GM04504 (cell line): ENCODE results near the gene GLP2R.

Experiments
- DNase-seq: peaks from one replicate; pipeline ENCODE4 v3.0.0-alpha.2; 2012; ENCODE audit warnings: low read depth

GLP2R gene

DNA sequence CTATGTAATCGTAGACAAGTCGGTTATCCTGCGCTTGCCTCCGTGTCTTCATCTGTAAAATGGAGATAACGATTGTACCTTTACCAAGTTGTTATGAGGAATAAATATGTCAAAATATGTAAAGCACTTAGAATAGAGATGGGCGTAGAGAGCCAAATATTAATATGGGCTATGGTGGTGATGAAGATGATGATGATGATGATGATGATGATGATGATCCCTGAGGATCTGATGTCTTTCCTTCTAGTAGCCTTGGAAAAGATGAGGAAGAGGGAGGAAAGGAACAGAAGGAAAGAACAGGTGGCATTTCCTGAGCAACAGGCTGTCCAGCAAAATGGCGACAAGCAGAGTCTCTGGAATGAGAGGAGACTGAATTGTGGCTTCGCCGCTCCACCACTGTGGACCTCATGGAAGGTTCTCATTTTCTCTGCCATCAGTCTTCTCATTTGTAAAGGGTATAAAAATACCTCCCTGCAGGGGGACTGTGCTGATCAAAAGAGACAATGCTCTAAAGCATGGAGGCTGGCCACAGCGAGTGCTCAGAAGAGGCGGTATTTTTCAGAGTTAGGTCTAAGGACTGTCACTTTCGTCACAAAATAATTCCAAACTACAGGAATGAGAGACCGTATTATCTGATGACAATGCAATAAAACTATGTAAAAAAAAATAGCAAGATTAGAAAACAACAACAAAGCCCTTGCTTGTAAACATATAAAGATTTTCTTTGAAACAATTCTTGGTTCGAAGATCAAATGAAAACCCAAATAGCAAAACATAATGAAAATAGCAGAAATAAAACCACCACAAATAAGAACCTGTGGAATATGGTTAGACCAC, 96.5 kb downstream of the GLP2R start:
- DNase-seq = no peak

GRCh38 chr17:9924735-9925191, 99.0 kb downstream of the GLP2R start:
- peak; percentile 46 for DNase-seq

- DNase-seq = no peak
These were observed 99.7 kb downstream of the GLP2R start for GRCh38 chr17:9925457-9925856.

GRCh38 chr17:9926150-9926804, 100.6 kb downstream of the GLP2R start:
- DNase-seq = no peak

DNA sequence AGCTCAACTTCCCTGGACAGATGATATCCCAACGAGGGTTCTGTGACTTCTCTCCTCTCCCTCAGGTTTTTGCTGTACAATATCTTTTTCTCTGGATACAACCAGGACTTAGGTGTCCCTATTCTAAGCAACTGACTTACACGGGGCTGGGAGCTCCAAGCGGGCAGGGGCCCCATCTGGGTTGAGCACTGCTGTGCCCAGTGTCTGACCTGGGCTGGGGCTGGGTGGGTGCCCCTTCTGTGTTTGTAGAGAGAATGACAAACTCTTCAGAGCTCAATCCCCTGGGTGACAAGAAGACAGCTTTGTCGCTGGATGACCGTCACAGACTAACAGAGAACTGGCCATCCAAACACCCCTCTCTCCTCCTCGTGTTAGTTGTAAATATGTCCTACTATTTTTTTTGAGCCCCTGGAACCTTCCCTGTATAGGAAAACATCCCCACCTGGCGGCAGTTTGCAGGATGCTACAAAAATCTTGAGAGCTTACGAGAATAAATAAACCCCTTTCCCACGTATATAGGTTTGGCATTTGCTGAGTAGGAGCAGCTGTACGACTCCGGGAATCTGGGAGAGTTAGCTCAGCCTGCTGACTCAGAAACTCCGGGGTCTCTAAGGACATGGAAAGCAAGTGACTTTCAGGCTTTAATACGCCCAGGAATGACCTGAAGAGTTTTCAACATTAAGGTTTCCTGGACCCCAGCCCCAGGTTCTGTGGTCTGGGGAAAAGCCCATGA, 103.0 kb downstream of the GLP2R start:
- peak; percentile 47 for DNase-seq

- no peak for DNase-seq
These were observed 104.1 kb downstream of the GLP2R start for GRCh38 chr17:9929871-9930270.

DNA sequence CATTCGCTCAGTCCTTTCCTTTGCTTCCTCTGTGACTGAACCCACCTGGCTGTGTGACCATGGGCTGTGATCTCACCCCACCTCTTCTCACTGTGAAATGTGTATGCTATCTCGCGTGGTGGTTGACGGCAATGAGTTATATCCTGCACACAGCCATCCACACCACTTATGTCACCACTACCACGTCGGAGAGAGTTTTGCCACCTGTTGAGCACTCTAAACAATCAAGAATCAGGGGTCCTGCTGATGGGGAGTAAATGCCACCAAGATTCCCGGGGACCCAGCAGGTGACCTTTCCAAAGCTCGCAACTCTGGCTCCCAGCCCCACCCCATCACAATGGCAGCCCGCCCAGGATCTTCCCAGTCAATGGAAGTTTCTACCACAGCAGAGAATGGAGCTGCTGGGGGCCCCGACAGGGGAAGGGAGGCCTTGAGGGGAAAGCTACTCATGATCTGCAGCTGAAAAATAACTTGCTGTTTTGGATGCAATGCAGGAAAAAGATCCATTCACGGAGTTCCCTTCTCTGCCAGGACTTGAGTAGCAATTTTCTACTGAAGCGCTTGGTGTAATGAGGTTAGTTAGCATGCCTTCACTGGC, 105.5 kb downstream of the GLP2R start:
- no peak for DNase-seq

- DNase-seq = no peak
These were observed 106.8 kb downstream of the GLP2R start for GRCh38 chr17:9932491-9932890.

- no peak for DNase-seq
These were observed 108.6 kb downstream of the GLP2R start for GRCh38 chr17:9934331-9934730.

DNA sequence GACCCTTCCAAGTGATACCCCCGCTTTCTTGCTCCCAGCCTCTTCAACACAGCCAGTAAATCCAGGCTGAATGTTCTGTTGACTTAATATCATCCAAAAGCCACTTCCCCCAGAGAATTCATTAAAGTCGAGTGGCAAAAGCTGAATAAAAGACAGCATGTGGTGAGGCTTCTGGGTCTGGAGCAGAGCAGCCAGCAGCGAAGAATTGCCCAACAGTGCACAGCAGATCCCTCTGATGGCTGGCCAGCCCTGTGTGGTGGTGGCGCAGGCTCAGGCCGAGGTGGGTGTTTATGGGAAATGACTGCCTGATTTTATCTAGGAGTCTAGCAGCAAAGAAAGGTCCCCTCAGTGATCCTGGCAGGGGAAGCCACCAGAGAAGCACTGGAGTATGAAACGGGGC, 109.7 kb downstream of the GLP2R start:
- DNase-seq = no peak

DNA sequence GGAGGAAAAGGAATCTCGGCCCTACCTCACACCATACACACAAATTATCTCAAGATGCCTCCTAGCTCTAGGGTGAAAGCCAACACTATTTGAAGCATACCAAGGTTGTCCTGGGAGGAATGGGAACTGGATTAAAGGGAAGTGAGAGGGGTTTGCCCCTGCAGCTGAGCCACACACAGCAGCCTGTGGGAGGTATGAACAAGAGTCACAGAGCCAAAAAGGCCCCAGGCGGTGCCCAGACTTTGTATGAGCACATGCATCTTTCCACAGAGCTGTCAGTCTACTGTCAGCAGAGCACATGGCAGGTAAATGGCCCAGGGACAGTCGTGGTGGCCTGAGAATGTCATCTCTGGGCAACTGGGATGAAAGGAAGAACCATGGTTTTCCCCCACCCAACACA, 110.4 kb downstream of the GLP2R start:
- no peak for DNase-seq

DNA sequence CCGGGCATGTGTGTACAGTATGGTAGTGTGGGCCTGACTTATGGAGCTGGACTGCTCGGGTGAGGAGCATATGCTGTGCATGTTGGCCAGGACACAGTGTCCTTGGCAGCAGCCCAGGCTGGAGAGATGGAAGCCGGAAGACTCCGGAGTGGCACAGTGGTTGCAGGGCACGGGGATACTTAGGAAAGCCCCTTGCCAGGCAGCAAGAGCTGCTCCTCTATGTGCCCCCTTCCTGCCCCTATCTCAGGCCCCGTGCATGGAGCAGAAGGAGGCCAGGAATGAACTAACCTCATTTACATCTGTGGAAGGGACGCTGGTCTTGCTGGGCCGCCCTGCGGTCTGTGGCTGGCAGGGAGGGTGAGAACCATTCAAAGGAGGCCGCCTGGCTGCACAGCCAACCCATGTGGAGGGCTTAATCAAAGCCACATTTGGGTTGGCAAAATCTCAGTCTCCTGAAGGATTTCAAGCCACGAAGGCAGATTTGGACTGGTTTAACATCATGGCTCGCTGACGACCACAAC, 111.6 kb downstream of the GLP2R start:
- peak; percentile 35 for DNase-seq

- DNase-seq = no peak
These were observed 112.2 kb downstream of the GLP2R start for GRCh38 chr17:9937901-9938300.

GRCh38 chr17:9938764-9939163, 113.0 kb downstream of the GLP2R start:
- no peak for DNase-seq

- DNase-seq = no peak
These were observed 115.1 kb downstream of the GLP2R start for GRCh38 chr17:9940841-9941240.

GRCh38 chr17:9941305-9941704, 115.6 kb downstream of the GLP2R start:
- DNase-seq = no peak
